Measurements from ENCODE around the gene PITPNM3.

- TF ChIP-seq CTCF (IDR thresholded peaks at IDR 0.05) (no peak), POLR2A (IDR thresholded peaks at IDR 0.05) (no peak)
Observed at GRCh38 chr17:6534846-6535514, 21.4 kb downstream of the PITPNM3 start.

All from heart left ventricle (tissue), 13 donors.